Measurements from ENCODE around the gene TP53.
A peak's percentile ranks its signal among the peaks of the same experiment; 100 is the strongest.

Gene TP53

GRCh38 chr17:7685533-7686221, 1.6 kb downstream of the TP53 start:
- peaks cover 70% of the 10 kb centered on the region for H3K79me2 ChIP-seq (ENCODE audit: insufficient read depth, low read length)
- no peak overlapping the region for H2AFZ ChIP-seq (ENCODE audit: low read depth, low read length, severe bottlenecking)

GRCh38 chr17:7684851-7685532, 2.3 kb downstream of the TP53 start:
- Histone ChIP-seq H3K36me3 (ENCODE audit: low read length) (peaks cover 18% of the 10 kb centered on the region), H3K9ac (ENCODE audit: low read length) (peak overlapping the region; percentile 87), H3K4me3 (ENCODE audit: insufficient read depth, low read length, poor library complexity, severe bottlenecking) (peak overlapping the region; percentile 86), H3K27ac (ENCODE audit: low read depth, low read length) (no peak overlapping the region), H3K4me2 (ENCODE audit: low read depth, low read length, poor library complexity, severe bottlenecking) (peak overlapping the region; percentile 78), H3K9me2 (replicated peaks; ENCODE audit: insufficient read depth, low read length) (no peaks in the 10 kb centered on the region), H3K9me3 (ENCODE audit: insufficient read depth, low read length) (no peaks in the 10 kb centered on the region), H3F3A (ENCODE audit: insufficient read depth) (peaks cover 15% of the 10 kb centered on the region), H2AFZ (ENCODE audit: low read depth, low read length, severe bottlenecking) (no peak overlapping the region), H3K79me2 (ENCODE audit: insufficient read depth, low read length) (peaks cover 75% of the 10 kb centered on the region), H4K20me1 (ENCODE audit: low read depth, low read length) (peaks cover 26% of the 10 kb centered on the region), H3K27me3 (ENCODE audit: low read length) (no peaks in the 10 kb centered on the region)
- TF ChIP-seq EZH2phosphoT487 (conservative IDR thresholded peaks at IDR 0.05; ENCODE audit: low read length) (no peak), CTCF (IDR thresholded peaks at IDR 0.05; ENCODE audit: insufficient read depth, low read length, poor library complexity, severe bottlenecking) (no peak)

More at GRCh38 chr17:7685533-7686221, 1.6 kb downstream of the TP53 start:
- Histone ChIP-seq H3K9me3 (ENCODE audit: insufficient read depth, low read length) (no peaks in the 10 kb centered on the region), H3K36me3 (ENCODE audit: low read length) (peaks cover 18% of the 10 kb centered on the region), H3K4me3 (ENCODE audit: insufficient read depth, low read length, poor library complexity, severe bottlenecking) (peak overlapping the region; percentile 86), H3K9ac (ENCODE audit: low read length) (peak overlapping the region; percentile 87), H3K9me2 (replicated peaks; ENCODE audit: insufficient read depth, low read length) (no peaks in the 10 kb centered on the region), H3K27me3 (ENCODE audit: low read length) (no peaks in the 10 kb centered on the region), H3K27ac (ENCODE audit: low read depth, low read length) (peak overlapping the region; percentile 84), H3K4me2 (ENCODE audit: low read depth, low read length, poor library complexity, severe bottlenecking) (peak overlapping the region; percentile 78), H3F3A (ENCODE audit: insufficient read depth) (peaks cover 15% of the 10 kb centered on the region), H4K20me1 (ENCODE audit: low read depth, low read length) (peaks cover 26% of the 10 kb centered on the region)
- TF ChIP-seq CTCF (IDR thresholded peaks at IDR 0.05; ENCODE audit: insufficient read depth, low read length, poor library complexity, severe bottlenecking) (no peak), EZH2phosphoT487 (conservative IDR thresholded peaks at IDR 0.05; ENCODE audit: low read length) (no peak)

- no peak overlapping the region for H3K9ac ChIP-seq (ENCODE audit: low read length)
- H3K36me3 ChIP-seq (ENCODE audit: low read length): peaks cover 12% of the 10 kb centered on the region
- H3F3A ChIP-seq (ENCODE audit: insufficient read depth): no peaks in the 10 kb centered on the region
- no peak overlapping the region for H2AFZ ChIP-seq (ENCODE audit: low read depth, low read length, severe bottlenecking)
- no peak overlapping the region for H3K4me3 ChIP-seq (ENCODE audit: insufficient read depth, low read length, poor library complexity, severe bottlenecking)
- no peaks in the 10 kb centered on the region for H3K27me3 ChIP-seq (ENCODE audit: low read length)
- H3K79me2 ChIP-seq (ENCODE audit: insufficient read depth, low read length): peaks cover 38% of the 10 kb centered on the region
- no peaks in the 10 kb centered on the region for H3K9me2 ChIP-seq (replicated peaks; ENCODE audit: insufficient read depth, low read length)
- no peak overlapping the region for H3K27ac ChIP-seq (ENCODE audit: low read depth, low read length)
- H3K9me3 ChIP-seq (ENCODE audit: insufficient read depth, low read length): no peaks in the 10 kb centered on the region
- H3K4me2 ChIP-seq (ENCODE audit: low read depth, low read length, poor library complexity, severe bottlenecking): no peak overlapping the region
- TF ChIP-seq CTCF (IDR thresholded peaks at IDR 0.05; ENCODE audit: insufficient read depth, low read length, poor library complexity, severe bottlenecking) (no peak), EZH2phosphoT487 (conservative IDR thresholded peaks at IDR 0.05; ENCODE audit: low read length) (no peak)
- peaks cover 5% of the 10 kb centered on the region; the same call in 1 of the 2 replicates for H4K20me1 ChIP-seq (ENCODE audit: low read depth, low read length)
Observed at GRCh38 chr17:7677388-7678067, 9.8 kb downstream of the TP53 start.
